Loucy (cell line): Measurements from ENCODE around the gene HS6ST2.

ENCODE experiments used
- H2AFZ ChIP-seq: fragments of 200-600 bp; sonication (generic); 2 replicates; pipeline ENCODE4 v1.6.0; 2016; ENCODE audit warnings: antibody characterized with exemption, mild to moderate bottlenecking, low read length, moderate library complexity
- H3F3A ChIP-seq: fragments of 200-600 bp; 2 replicates; pipeline ENCODE4 v1.6.0; 2016; ENCODE audit warnings: antibody characterized with exemption, low read depth, mild to moderate bottlenecking
- H3K27me3 ChIP-seq: fragments of 200-600 bp; sonication (generic); 2 replicates; pipeline ENCODE4 v1.6.1; 2014; ENCODE audit warnings: low read length, mild to moderate bottlenecking; ENCODE audit not compliant: insufficient read depth, poor library complexity, severe bottlenecking
- H3K36me3 ChIP-seq: fragments of 200-600 bp; sonication (generic); 2 replicates; pipeline ENCODE4 v1.6.1; 2016; ENCODE audit warnings: low read length; ENCODE audit not compliant: insufficient read depth
- H3K4me1 ChIP-seq: fragments of 200-600 bp; sonication (generic); 2 replicates; pipeline ENCODE4 v1.5.1; 2014; ENCODE audit warnings: low read length, mild to moderate bottlenecking; ENCODE audit not compliant: insufficient read depth, poor library complexity, severe bottlenecking
- H3K4me2 ChIP-seq: fragments of 200-600 bp; sonication (generic); 2 replicates; pipeline ENCODE4 v1.6.0; 2014; ENCODE audit warnings: antibody characterized with exemption, low read length, low read depth, mild to moderate bottlenecking; ENCODE audit not compliant: poor library complexity, severe bottlenecking
- H3K4me3 ChIP-seq: fragments of 200-600 bp; sonication (generic); 2 replicates; pipeline ENCODE4 v1.5.1; 2014; ENCODE audit warnings: low read length, mild to moderate bottlenecking, mixed read lengths; ENCODE audit not compliant: poor library complexity, severe bottlenecking
- H3K79me2 ChIP-seq: fragments of 200-600 bp; sonication (generic); 2 replicates; pipeline ENCODE4 v1.6.1; 2014; ENCODE audit warnings: low read length; ENCODE audit not compliant: insufficient read depth
- H3K9ac ChIP-seq: fragments of 200-600 bp; sonication (generic); 2 replicates; pipeline ENCODE4 v1.6.0; 2014; ENCODE audit warnings: mild to moderate bottlenecking, low read depth, low read length, moderate library complexity; ENCODE audit not compliant: poor library complexity, severe bottlenecking
- H3K9me2 ChIP-seq: fragments of 200-600 bp; sonication (generic); replicated peaks from 2 replicates; pipeline ENCODE4 v1.6.1; 2016; ENCODE audit warnings: low read depth, low read length, mixed read lengths
- H3K9me3 ChIP-seq: fragments of 200-600 bp; sonication (generic); 2 replicates; pipeline ENCODE4 v1.6.1; 2014; ENCODE audit warnings: mild to moderate bottlenecking, antibody characterized with exemption, low read length, low read depth; ENCODE audit not compliant: insufficient read depth
- H4K20me1 ChIP-seq: fragments of 200-600 bp; sonication (generic); 2 replicates; pipeline ENCODE4 v1.6.0; 2014; ENCODE audit warnings: antibody characterized with exemption, low read length, mild to moderate bottlenecking; ENCODE audit not compliant: insufficient read depth, poor library complexity, severe bottlenecking
- CTCF ChIP-seq: fragments of 200-600 bp; sonication (generic); conservative IDR thresholded peaks from 2 replicates; pipeline ENCODE4 v1.5.1; 2014; ENCODE audit warnings: mild to moderate bottlenecking, antibody characterized with exemption, low read length
- EZH2phosphoT487 ChIP-seq: fragments of 200-600 bp; IDR thresholded peaks from 2 replicates; pipeline ENCODE4 v1.6.1; 2018; ENCODE audit warnings: antibody characterized with exemption, mild to moderate bottlenecking, moderate library complexity, borderline replicate concordance

HS6ST2 gene

GRCh38 chrX:132602701-132603100 lies 355.7 kb downstream of the HS6ST2 start:
- H3K4me1 ChIP-seq, result no peaks in the 10 kb centered on the region
- H4K20me1 ChIP-seq, result no peaks in the 10 kb centered on the region
- no peak for TF ChIP-seq EZH2phosphoT487
- TF ChIP-seq CTCF, result no peak
- H3K4me3 ChIP-seq, result no peak overlapping the region
- H3K9me2 ChIP-seq, result no peaks in the 10 kb centered on the region
- no peak overlapping the region for H3K9ac ChIP-seq
- H3K4me2 ChIP-seq, result no peak overlapping the region
- H3K79me2 ChIP-seq, result no peaks in the 10 kb centered on the region
- no peaks in the 10 kb centered on the region for H3K9me3 ChIP-seq
- H3K36me3 ChIP-seq, result no peaks in the 10 kb centered on the region
- no peaks in the 10 kb centered on the region for H3K27me3 ChIP-seq
- H2AFZ ChIP-seq, result no peak overlapping the region
- no peaks in the 10 kb centered on the region for H3F3A ChIP-seq

- H3K4me2 ChIP-seq, result no peak overlapping the region
- no peaks in the 10 kb centered on the region for H3K36me3 ChIP-seq
- no peak overlapping the region for H2AFZ ChIP-seq
- TF ChIP-seq CTCF (no peak), EZH2phosphoT487 (no peak)
- H3K9me2 ChIP-seq, result no peaks in the 10 kb centered on the region
- no peaks in the 10 kb centered on the region for H3K9me3 ChIP-seq
- no peaks in the 10 kb centered on the region for H4K20me1 ChIP-seq
- no peak overlapping the region for H3K4me3 ChIP-seq
- no peaks in the 10 kb centered on the region for H3K79me2 ChIP-seq
- no peaks in the 10 kb centered on the region for H3K27me3 ChIP-seq
- no peaks in the 10 kb centered on the region for H3K4me1 ChIP-seq
- no peak overlapping the region for H3K9ac ChIP-seq
- H3F3A ChIP-seq, result no peaks in the 10 kb centered on the region
These were observed 363.4 kb downstream of the HS6ST2 start for GRCh38 chrX:132594999-132595398.

- no peaks in the 10 kb centered on the region for H3K79me2 ChIP-seq
- no peak overlapping the region for H3K4me2 ChIP-seq
- no peaks in the 10 kb centered on the region for H3F3A ChIP-seq
- no peak overlapping the region for H3K4me3 ChIP-seq
- no peaks in the 10 kb centered on the region for H3K27me3 ChIP-seq
- no peaks in the 10 kb centered on the region for H3K9me2 ChIP-seq
- H3K9ac ChIP-seq, result no peak overlapping the region
- H3K9me3 ChIP-seq, result no peaks in the 10 kb centered on the region
- no peak overlapping the region for H2AFZ ChIP-seq
- no peaks in the 10 kb centered on the region for H3K4me1 ChIP-seq
- no peaks in the 10 kb centered on the region for H4K20me1 ChIP-seq
- TF ChIP-seq CTCF (no peak), EZH2phosphoT487 (no peak)
- no peaks in the 10 kb centered on the region for H3K36me3 ChIP-seq
These were observed 364.3 kb downstream of the HS6ST2 start for GRCh38 chrX:132594129-132594528.
